IMR-90 (cell line): ENCODE results near the gene TMC3. TPM values are rescaled to one million over a fixed set of nuclear protein-coding genes. Genes with fewer than 3 reads are reported as not detected.

Experiments used
- ATAC-seq: fragments of 200-7000 bp; cut with Tn5 transposase; 2 replicates; pipeline ENCODE4 v1.9.1; 2020; ENCODE audit warnings: low read depth, mild to moderate bottlenecking, moderate library complexity
- BruUV-seq: library from RNA; stranded (reverse); fragments of 400-500 nt; replicated peaks from 2 replicates; lab custom pipeline; 2021; lab: Mats Ljungman, UMichigan
- CTCF ChIA-PET: fragments of 300-600 bp; formaldehyde crosslinking; extraction: SDS; loops from one replicate; lab custom pipeline; 2021; ENCODE audit warnings: antibody characterized with exemption; lab: Yijun Ruan, JAX
- POLR2A ChIA-PET: fragments of 300-600 bp; sonication (Branson Sonifier 250); formaldehyde crosslinking; loops from one replicate; lab custom pipeline; 2022; ENCODE audit warnings: antibody characterized with exemption; ENCODE audit not compliant: unreplicated experiment; lab: Charles Lee
- DNase-seq: peaks from one replicate; pipeline ENCODE4 v3.0.0; 2013
- H2AFZ ChIP-seq: replicated peaks from 2 replicates; pipeline ENCODE3; 2013; ENCODE audit warnings: low read length, mild to moderate bottlenecking; ENCODE audit not compliant: poor library complexity
- H2AK5ac ChIP-seq: 2 replicates; pipeline ENCODE4 v1.6.1; 2013; ENCODE audit warnings: low read depth, low read length, inconsistent platforms
- H2AK9ac ChIP-seq: replicated peaks from 2 replicates; pipeline ENCODE3; 2013; ENCODE audit warnings: mild to moderate bottlenecking, low read depth, low read length, moderate library complexity; ENCODE audit not compliant: poor library complexity
- H2BK120ac ChIP-seq: 2 replicates; pipeline ENCODE4 v1.6.1; 2013; ENCODE audit warnings: low read depth, low read length, inconsistent platforms
- H2BK15ac ChIP-seq: 3 replicates; pipeline ENCODE4 v1.6.1; 2013; ENCODE audit warnings: low read depth, low read length, inconsistent platforms
- H2BK20ac ChIP-seq: 2 replicates; pipeline ENCODE4 v1.6.1; 2013; ENCODE audit warnings: low read depth, mild to moderate bottlenecking, inconsistent platforms, low read length, moderate library complexity
- H2BK5ac ChIP-seq: 2 replicates; pipeline ENCODE4 v1.6.1; 2013; ENCODE audit warnings: mild to moderate bottlenecking, low read depth, low read length, inconsistent platforms; ENCODE audit not compliant: poor library complexity, severe bottlenecking
- H3K14ac ChIP-seq: replicated peaks from 2 replicates; pipeline ENCODE4 v1.6.1; 2013; ENCODE audit warnings: low read depth, low read length, inconsistent platforms
- H3K18ac ChIP-seq: 2 replicates; pipeline ENCODE4 v1.6.1; 2013; ENCODE audit warnings: low read depth, low read length, control low read depth
- H3K23ac ChIP-seq: 2 replicates; pipeline ENCODE4 v1.6.1; 2013; ENCODE audit warnings: low read depth, low read length, inconsistent platforms
- H3K27ac ChIP-seq: 2 replicates; pipeline ENCODE4 v1.5.1; 2013; ENCODE audit warnings: mild to moderate bottlenecking, control low read depth, low read length; ENCODE audit not compliant: insufficient read depth
- H3K27me3 ChIP-seq: 2 replicates; pipeline ENCODE4 v1.6.1; 2013; ENCODE audit warnings: low read length; ENCODE audit not compliant: control insufficient read depth, insufficient read depth
- H3K36me3 ChIP-seq: 2 replicates; pipeline ENCODE4 v1.6.1; 2013; ENCODE audit warnings: low read length, mixed read lengths; ENCODE audit not compliant: control insufficient read depth, insufficient read depth
- H3K4ac ChIP-seq: 2 replicates; pipeline ENCODE4 v1.6.1; 2013; ENCODE audit warnings: low read depth, low read length, inconsistent platforms
- H3K4me1 ChIP-seq: 2 replicates; pipeline ENCODE4 v1.6.1; 2013; ENCODE audit warnings: low read length, mixed read lengths; ENCODE audit not compliant: control insufficient read depth, insufficient read depth
- H3K4me2 ChIP-seq: 2 replicates; pipeline ENCODE4 v1.6.1; 2013; ENCODE audit warnings: low read depth, mild to moderate bottlenecking, control low read depth, low read length, moderate library complexity
- H3K4me3 ChIP-seq: 2 replicates; pipeline ENCODE4 v1.5.1; 2013; ENCODE audit warnings: low read depth, mild to moderate bottlenecking, control low read depth, low read length, moderate library complexity; ENCODE audit not compliant: insufficient read depth
- H3K56ac ChIP-seq: 2 replicates; pipeline ENCODE4 v1.6.1; 2013; ENCODE audit warnings: low read length, inconsistent platforms; ENCODE audit not compliant: insufficient read depth; ENCODE audit errors: extremely low read depth
- H3K79me1 ChIP-seq, 2 experiments: 2 replicates each; pipeline ENCODE4 v1.6.1; 2013; ENCODE audit warnings: low read length in 2 of 2, inconsistent platforms in 1 of 2, low read depth in 1 of 2
- H3K9ac ChIP-seq: 2 replicates; pipeline ENCODE4 v1.6.1; 2013; ENCODE audit warnings: low read depth, low read length, control low read depth
- H3K9me1 ChIP-seq: 2 replicates; pipeline ENCODE4 v1.6.1; 2013; ENCODE audit warnings: low read length, inconsistent platforms; ENCODE audit not compliant: insufficient read depth
- H3K9me3 ChIP-seq: 2 replicates; pipeline ENCODE4 v1.6.1; 2013; ENCODE audit warnings: low read length; ENCODE audit not compliant: control insufficient read depth, insufficient read depth
- H4K20me1 ChIP-seq: 2 replicates; pipeline ENCODE4 v1.6.1; 2013; ENCODE audit warnings: low read length, inconsistent platforms; ENCODE audit not compliant: insufficient read depth
- H4K5ac ChIP-seq: 2 replicates; pipeline ENCODE4 v1.6.1; 2013; ENCODE audit warnings: mild to moderate bottlenecking, low read depth, low read length, control low read depth
- H4K8ac ChIP-seq, 2 experiments: 2 replicates each; pipeline ENCODE4 v1.6.1; 2013; ENCODE audit warnings: low read depth in 2 of 2, low read length in 2 of 2, control low read depth in 1 of 2, inconsistent platforms in 1 of 2
- H4K91ac ChIP-seq: 2 replicates; pipeline ENCODE4 v1.6.1; 2013; ENCODE audit warnings: low read depth, low read length, inconsistent platforms; ENCODE audit not compliant: insufficient read depth
- BHLHE40 ChIP-seq: fragments of 150-350 bp; IDR thresholded peaks from 2 replicates; pipeline ENCODE4 v1.6.1; 2016; ENCODE audit warnings: mild to moderate bottlenecking, low read depth, low read length
- CHD1 ChIP-seq: IDR thresholded peaks from 2 replicates; pipeline ENCODE4 v1.6.1; 2012; ENCODE audit warnings: low read depth, low read length, improper control_type of control experiment
- FOS ChIP-seq: fragments of 150-350 bp; IDR thresholded peaks from 2 replicates; pipeline ENCODE4 v1.6.1; 2016; ENCODE audit warnings: low read depth, low read length
- MAFK ChIP-seq: IDR thresholded peaks from 2 replicates; pipeline ENCODE4 v1.6.1; 2012; ENCODE audit warnings: low read depth, low read length, improper control_type of control experiment
- MAZ ChIP-seq: IDR thresholded peaks from 2 replicates; pipeline ENCODE4 v1.6.1; 2012; ENCODE audit warnings: low read depth, mild to moderate bottlenecking, low read length, improper control_type of control experiment, moderate library complexity, borderline replicate concordance
- MXI1 ChIP-seq: IDR thresholded peaks from 2 replicates; pipeline ENCODE4 v1.6.1; 2012; ENCODE audit warnings: low read depth, mild to moderate bottlenecking, low read length, moderate library complexity, borderline replicate concordance
- NFE2L2 ChIP-seq: fragments of 150-350 bp; IDR thresholded peaks from 2 replicates; pipeline ENCODE4 v1.6.1; 2016; ENCODE audit warnings: low read depth, mild to moderate bottlenecking, low read length
- RAD21 ChIP-seq: IDR thresholded peaks from 2 replicates; pipeline ENCODE4 v1.6.1; 2012; ENCODE audit warnings: low read length, improper control_type of control experiment
- RCOR1 ChIP-seq: IDR thresholded peaks from 2 replicates; pipeline ENCODE4 v1.6.1; 2012; ENCODE audit warnings: mild to moderate bottlenecking, low read length, improper control_type of control experiment; ENCODE audit not compliant: insufficient replicate concordance
- RFX5 ChIP-seq: IDR thresholded peaks from 2 replicates; pipeline ENCODE4 v1.8.0; 2012; ENCODE audit warnings: low read depth, mild to moderate bottlenecking, low read length, moderate library complexity
- SMC3 ChIP-seq: fragments of 150-350 bp; IDR thresholded peaks from 2 replicates; pipeline ENCODE4 v1.6.1; 2016; ENCODE audit warnings: low read depth, mild to moderate bottlenecking, antibody characterized with exemption, low read length, moderate library complexity
- WGBS, 2 experiments: methylation state at CpG; one replicate each; pipeline versions ENCODE4 v1.1.5 to v1.1.7; 2013; ENCODE audit warnings: missing lambda C conversion rate in 2 of 2; ENCODE audit not compliant: insufficient read length in 1 of 2; ENCODE audit errors: extremely low coverage in 2 of 2; 5-methylcytosine and 5-hydroxymethylcytosine counted together
- dilution Hi-C: fragments of 300-500 bp; cut with HindIII; formaldehyde crosslinking; loops from one replicate; pipeline ENCODE4 v1.14.3; 2018; ENCODE audit warnings: low sequenced_read_pairs; ENCODE audit not compliant: unreplicated experiment
- in situ Hi-C: fragments of 300-500 bp; cut with MboI; formaldehyde crosslinking; loops from 3 replicates; pipeline ENCODE4 v1.14.3; 2019; ENCODE audit warnings: low sequenced_read_pairs, inconsistent platforms, mixed read lengths
- intact Hi-C: fragments of 100-400 bp; cut with micrococcal nuclease; formaldehyde crosslinking; loops from 2 replicates; pipeline ENCODE4 v1.10.0; 2022
- polyA plus RNA-seq, 3 experiments: library from polyadenylated mRNA; depleted of rRNA; stranded (reverse); fragments of >200 nt; gene quantifications; 2 replicates each; pipeline ENCODE4 v1.2.3, GENCODE V29; 2012; ENCODE audit warnings: low replicate concordance in 1 of 3
- total RNA-seq: library from RNA; depleted of rRNA; stranded (reverse); fragments of >200 nt; gene quantifications from 2 replicates; pipeline ENCODE4 v1.2.3, GENCODE V29; 2012
- TF ChIP-seq, protein P1 (sequence below): fragments of 150-350 bp; IDR thresholded peaks from 2 replicates; pipeline ENCODE4 v1.6.1; 2017; ENCODE audit warnings: mild to moderate bottlenecking, antibody characterized with exemption, low read length, low read depth
- TF ChIP-seq, protein P2 (sequence below): conservative IDR thresholded peaks from 2 replicates; pipeline ENCODE4 v1.5.1; 2012; ENCODE audit warnings: mild to moderate bottlenecking, low read depth, low read length, improper control_type of control experiment
- TF ChIP-seq, protein P3 (sequence below): fragments of 150-350 bp; IDR thresholded peaks from 2 replicates; pipeline ENCODE4 v1.6.1; 2016; ENCODE audit warnings: low read depth, mild to moderate bottlenecking, low read length, moderate library complexity, borderline replicate concordance

TMC3 gene
- total and polyA plus RNA-seq, 2 of the 4 experiments (the other 2 are of a cell fraction) = not detected

DNA sequence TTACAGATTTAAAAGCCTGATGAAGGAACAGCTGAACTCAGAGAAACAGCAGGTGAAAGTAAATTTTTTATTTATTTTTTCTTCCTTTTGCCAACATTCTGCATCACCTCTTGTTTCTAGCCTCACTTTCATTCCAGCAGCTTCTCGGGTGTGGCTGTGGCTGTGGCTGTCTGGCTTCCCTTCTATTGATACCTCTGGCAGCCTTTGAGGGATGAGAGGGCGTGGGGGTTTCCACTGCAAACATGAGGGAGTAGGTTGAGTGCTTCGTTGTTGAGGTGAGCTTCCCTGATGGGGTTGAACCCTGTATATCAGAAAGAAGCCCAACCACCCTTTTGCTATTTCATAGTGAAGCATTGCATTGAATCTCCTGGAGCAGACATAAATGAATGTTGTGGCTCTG is 6.2 kb upstream of the TMC3 start:
- Histone ChIP-seq H4K20me1 (no peaks in the 10 kb centered on the region), H3K9ac (no peak overlapping the region), H3K9me3 (peaks cover 2% of the 10 kb centered on the region; the same call in 1 of the 2 replicates), H3K79me1 (no peaks in the 10 kb centered on the region), H3K36me3 (no peaks in the 10 kb centered on the region), H3K27me3 (0 out of 2 replicates have a peak, but pooled peaks cover 2% of the 10 kb centered on the region), H2BK5ac (no peak overlapping the region), H3K4me2 (no peak overlapping the region), H3K9me1 (no peaks in the 10 kb centered on the region), H3K4me3 (no peak overlapping the region), H3K56ac (no peak overlapping the region), H4K91ac (no peak overlapping the region), H3K14ac (no peak overlapping the region), H3K27ac (no peak overlapping the region), H2BK120ac (no peak overlapping the region), H2AK5ac (no peak overlapping the region), H2BK20ac (no peak overlapping the region), H2BK15ac (no peak overlapping the region), H2AK9ac (peak overlapping the region; percentile 21), H3K18ac (no peak overlapping the region), H2AFZ (no peak overlapping the region), H4K8ac (no peak overlapping the region), H3K4me1 (no peaks in the 10 kb centered on the region), H4K5ac (no peak overlapping the region), H3K23ac (no peak overlapping the region), H3K4ac (no peak overlapping the region)
- in situ Hi-C loops (no loop called here), intact Hi-C loops (loop anchor here (5.0 kb wide), 1 partner anchor 38 kb away; no protein-coding TSS in a partner anchor), dilution Hi-C loops (no loop called here)
- ATAC-seq = no peak
- no peak for DNase-seq
- CTCF ChIA-PET = interaction anchor here (1.1 kb wide), 1 partner anchor 14 kb away, joined by 3 read pairs; no protein-coding TSS in a partner anchor
- no TSS peak for BruUV-seq
- POLR2A ChIA-PET = no interaction called here
- TF ChIP-seq NFE2L2 = no peak
- no peak for TF ChIP-seq MAZ
- TF ChIP-seq SMC3 = no peak
- TF ChIP-seq MAFK = no peak
- no peak for TF ChIP-seq RCOR1
- TF ChIP-seq, protein P1, sequence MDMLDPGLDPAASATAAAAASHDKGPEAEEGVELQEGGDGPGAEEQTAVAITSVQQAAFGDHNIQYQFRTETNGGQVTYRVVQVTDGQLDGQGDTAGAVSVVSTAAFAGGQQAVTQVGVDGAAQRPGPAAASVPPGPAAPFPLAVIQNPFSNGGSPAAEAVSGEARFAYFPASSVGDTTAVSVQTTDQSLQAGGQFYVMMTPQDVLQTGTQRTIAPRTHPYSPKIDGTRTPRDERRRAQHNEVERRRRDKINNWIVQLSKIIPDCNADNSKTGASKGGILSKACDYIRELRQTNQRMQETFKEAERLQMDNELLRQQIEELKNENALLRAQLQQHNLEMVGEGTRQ = no peak
- TF ChIP-seq, protein P2, sequence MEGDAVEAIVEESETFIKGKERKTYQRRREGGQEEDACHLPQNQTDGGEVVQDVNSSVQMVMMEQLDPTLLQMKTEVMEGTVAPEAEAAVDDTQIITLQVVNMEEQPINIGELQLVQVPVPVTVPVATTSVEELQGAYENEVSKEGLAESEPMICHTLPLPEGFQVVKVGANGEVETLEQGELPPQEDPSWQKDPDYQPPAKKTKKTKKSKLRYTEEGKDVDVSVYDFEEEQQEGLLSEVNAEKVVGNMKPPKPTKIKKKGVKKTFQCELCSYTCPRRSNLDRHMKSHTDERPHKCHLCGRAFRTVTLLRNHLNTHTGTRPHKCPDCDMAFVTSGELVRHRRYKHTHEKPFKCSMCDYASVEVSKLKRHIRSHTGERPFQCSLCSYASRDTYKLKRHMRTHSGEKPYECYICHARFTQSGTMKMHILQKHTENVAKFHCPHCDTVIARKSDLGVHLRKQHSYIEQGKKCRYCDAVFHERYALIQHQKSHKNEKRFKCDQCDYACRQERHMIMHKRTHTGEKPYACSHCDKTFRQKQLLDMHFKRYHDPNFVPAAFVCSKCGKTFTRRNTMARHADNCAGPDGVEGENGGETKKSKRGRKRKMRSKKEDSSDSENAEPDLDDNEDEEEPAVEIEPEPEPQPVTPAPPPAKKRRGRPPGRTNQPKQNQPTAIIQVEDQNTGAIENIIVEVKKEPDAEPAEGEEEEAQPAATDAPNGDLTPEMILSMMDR = no peak
- TF ChIP-seq RFX5 = no peak
- TF ChIP-seq CHD1 = no peak
- no peak for TF ChIP-seq RAD21
- TF ChIP-seq, protein P3, sequence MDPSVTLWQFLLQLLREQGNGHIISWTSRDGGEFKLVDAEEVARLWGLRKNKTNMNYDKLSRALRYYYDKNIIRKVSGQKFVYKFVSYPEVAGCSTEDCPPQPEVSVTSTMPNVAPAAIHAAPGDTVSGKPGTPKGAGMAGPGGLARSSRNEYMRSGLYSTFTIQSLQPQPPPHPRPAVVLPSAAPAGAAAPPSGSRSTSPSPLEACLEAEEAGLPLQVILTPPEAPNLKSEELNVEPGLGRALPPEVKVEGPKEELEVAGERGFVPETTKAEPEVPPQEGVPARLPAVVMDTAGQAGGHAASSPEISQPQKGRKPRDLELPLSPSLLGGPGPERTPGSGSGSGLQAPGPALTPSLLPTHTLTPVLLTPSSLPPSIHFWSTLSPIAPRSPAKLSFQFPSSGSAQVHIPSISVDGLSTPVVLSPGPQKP = no peak
- no peak for TF ChIP-seq BHLHE40
- no peak for TF ChIP-seq MXI1
- TF ChIP-seq FOS = no peak
- no CpG with 5 or more reads among the region's 3 CpGs for WGBS, 2 experiments
